ENCODE results near the gene ELP5.

DNA sequence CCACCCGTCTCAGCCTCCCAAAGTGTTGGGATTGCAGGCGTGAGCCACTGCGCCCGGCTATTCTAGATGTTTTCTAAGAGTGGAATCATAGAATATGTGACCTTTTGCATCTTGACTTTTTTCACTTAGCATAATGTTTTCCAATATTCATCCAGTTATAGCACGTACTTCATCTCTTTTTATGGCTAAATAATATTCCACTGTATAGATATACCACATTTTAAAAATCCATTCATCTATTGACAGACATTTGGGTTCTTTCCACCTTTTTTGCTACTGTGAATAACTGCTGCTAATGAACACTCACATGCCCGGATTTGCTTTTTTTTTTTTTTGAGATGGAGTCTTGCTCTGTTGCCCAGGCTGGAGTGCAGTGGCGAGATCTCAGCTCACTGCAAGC, 52.2 kb downstream of the ELP5 start:
- no peak for TF ChIP-seq RCOR1 (IDR thresholded peaks at IDR 0.05; ENCODE audit: insufficient replicate concordance, low read length)
- no peak for TF ChIP-seq MAFK (IDR thresholded peaks at IDR 0.05; ENCODE audit: low read depth, low read length)
- TF ChIP-seq POLR2A (IDR thresholded peaks at IDR 0.05; ENCODE audit: low read depth, low read length) = no peak
